Measurements from ENCODE around the gene USP33.

- TF ChIP-seq E2F5 (CRISPR knock-in tag; conservative IDR thresholded peaks at IDR 0.05) (no peak), CTCF (CRISPR knock-in tag; IDR thresholded peaks at IDR 0.05) (no peak), FOXA1 (IDR thresholded peaks at IDR 0.05) (no peak), FOXA1 (CRISPR knock-in tag; IDR thresholded peaks at IDR 0.05) (no peak), JUND (CRISPR knock-in tag; IDR thresholded peaks at IDR 0.05) (no peak), ZBTB8A (CRISPR knock-in tag; IDR thresholded peaks at IDR 0.05; ENCODE audit: borderline replicate concordance, low read depth) (no peak), PBX2 (CRISPR knock-in tag; IDR thresholded peaks at IDR 0.05) (no peak), SP1 (IDR thresholded peaks at IDR 0.05) (no peak), SP1 (CRISPR knock-in tag; IDR thresholded peaks at IDR 0.05) (no peak), MED1 (CRISPR knock-in tag; IDR thresholded peaks at IDR 0.05) (no peak), XBP1 (CRISPR knock-in tag; IDR thresholded peaks at IDR 0.05) (no peak), KAT7 (CRISPR knock-in tag; IDR thresholded peaks at IDR 0.05; ENCODE audit: borderline replicate concordance) (no peak)
Measured at GRCh38 chr1:77779529-77780281, 20.1 kb upstream of the USP33 start, which contains the start of gene MIGA1.
